Activated B cell treated with CpG ODN at 0.5 μM for 24 hours (primary cell): ENCODE results near the gene ELK4. TPM values are rescaled to one million over a fixed set of nuclear protein-coding genes. Genes with fewer than 3 reads are reported as not detected.

Experiments
- ATAC-seq: fragments of 200-7000 bp; cut with Tn5 transposase; one replicate; pipeline ENCODE4 v1.10.0; 2021; ENCODE audit warnings: low read depth, mild to moderate bottlenecking, moderate library complexity
- CTCF ChIA-PET: fragments of 350-600 bp; sonication (Branson Sonifier 250); formaldehyde crosslinking; loops from one replicate; lab custom pipeline; 2021; ENCODE audit warnings: antibody characterized with exemption; lab: Charles Lee
- POLR2A ChIA-PET: fragments of 350-600 bp; sonication (Branson Sonifier 250); formaldehyde crosslinking; loops from one replicate; lab custom pipeline; 2021; ENCODE audit warnings: antibody characterized with exemption; lab: Charles Lee
- DNase-seq: peaks from one replicate; pipeline ENCODE4 v3.0.0; 2022
- H3K27ac Mint-ChIP-seq: one replicate; pipeline ENCODE4 v1.8.0; 2020; ENCODE audit warnings: mixed read lengths
- H3K27me3 Mint-ChIP-seq: one replicate; pipeline ENCODE4 v1.8.0; 2021; ENCODE audit warnings: mixed read lengths
- H3K36me3 Mint-ChIP-seq: one replicate; pipeline ENCODE4 v1.8.0; 2021; ENCODE audit warnings: low read depth, mixed read lengths
- H3K4me1 Mint-ChIP-seq: one replicate; pipeline ENCODE4 v1.8.0; 2021; ENCODE audit warnings: mixed read lengths
- H3K4me3 Mint-ChIP-seq: one replicate; pipeline ENCODE4 v1.8.0; 2020; ENCODE audit warnings: mild to moderate bottlenecking, mixed read lengths
- H3K9me3 Mint-ChIP-seq: one replicate; pipeline ENCODE4 v1.8.0; 2020; ENCODE audit warnings: mixed read lengths
- CTCF ChIP-seq: fragments of 200-600 bp; IDR thresholded peaks from one replicate; pipeline ENCODE4 v1.8.0; 2022; ENCODE audit warnings: antibody characterized with exemption, mild to moderate bottlenecking
- intact Hi-C: fragments of 100-400 bp; cut with micrococcal nuclease; formaldehyde crosslinking; loops from one replicate; pipeline ENCODE4 v1.15.1; 2024
- total RNA-seq: library from RNA; stranded (reverse); gene quantifications from 2 replicates; pipeline ENCODE4 v1.2.3, GENCODE V29; 2022

Gene ELK4
- total RNA-seq, 1 donor from 2014 or later: 141 TPM

GRCh38 chr1:205631010-205631767 is 622 bp downstream of the ELK4 start:
- CTCF ChIA-PET: interaction anchor here (1.0 to 7.3 kb wide), 8 partner anchors 10 to 107 kb away, joined by 3 to 126 read pairs (median 16); no protein-coding TSS in a partner anchor
- TF ChIP-seq CTCF: no peak
- intact Hi-C loops: loop anchor here (1.0 kb wide), 2 partner anchors 144 to 343 kb away; partner anchors contain the start of gene RAB29
- H3K4me3 Mint-ChIP-seq: peak overlapping the region; percentile 96
- ATAC-seq (peak; percentile 62), DNase-seq (no peak)
- no peaks in the 10 kb centered on the region for H3K27me3 Mint-ChIP-seq
- POLR2A ChIA-PET: interaction anchor here (0.5 to 3.7 kb wide), 19 partner anchors 9 to 1876 kb away, joined by 3 to 119 read pairs (median 5); partner anchors contain the start of genes NUCKS1 and RAB29
- H3K36me3 Mint-ChIP-seq: peaks cover 28% of the 10 kb centered on the region
- H3K27ac Mint-ChIP-seq: peak overlapping the region; percentile 96
- H3K9me3 Mint-ChIP-seq: no peaks in the 10 kb centered on the region
- H3K4me1 Mint-ChIP-seq: peaks cover 53% of the 10 kb centered on the region

GRCh38 chr1:205630651-205631009 is 1.2 kb downstream of the ELK4 start:
- H3K9me3 Mint-ChIP-seq: no peaks in the 10 kb centered on the region
- TF ChIP-seq CTCF: no peak
- POLR2A ChIA-PET: interaction anchor here (0.5 to 3.7 kb wide), 15 partner anchors 8 to 1876 kb away, joined by 3 to 119 read pairs (median 5); partner anchors contain the start of gene RAB29
- H3K4me1 Mint-ChIP-seq: peaks cover 58% of the 10 kb centered on the region
- ATAC-seq (no peak), DNase-seq (no peak)
- CTCF ChIA-PET: interaction anchor here (1.0 to 3.7 kb wide), 4 partner anchors 26 to 80 kb away, joined by 3 to 54 read pairs (median 22); no protein-coding TSS in a partner anchor
- peak overlapping the region; percentile 96 for H3K27ac Mint-ChIP-seq
- H3K27me3 Mint-ChIP-seq: no peaks in the 10 kb centered on the region
- H3K4me3 Mint-ChIP-seq: peak overlapping the region; percentile 96
- intact Hi-C loops: loop anchor here (1.0 kb wide), 2 partner anchors 145 to 342 kb away; partner anchors contain the start of gene RAB29
- peaks cover 33% of the 10 kb centered on the region for H3K36me3 Mint-ChIP-seq

- DNase-seq: no peak
- no peaks in the 10 kb centered on the region for H3K9me3 Mint-ChIP-seq
- ATAC-seq: no peak
- H3K27ac Mint-ChIP-seq: peak overlapping the region; percentile 96
- H3K36me3 Mint-ChIP-seq: peaks cover 33% of the 10 kb centered on the region
- peak overlapping the region; percentile 96 for H3K4me3 Mint-ChIP-seq
- H3K4me1 Mint-ChIP-seq: peaks cover 62% of the 10 kb centered on the region
- POLR2A ChIA-PET: interaction anchor here (0.8 to 3.7 kb wide), 4 partner anchors 22 to 49 kb away, joined by 3 to 119 read pairs (median 17); no protein-coding TSS in a partner anchor
- intact Hi-C loops: no loop called here
- no peaks in the 10 kb centered on the region for H3K27me3 Mint-ChIP-seq
- TF ChIP-seq CTCF: no peak
- CTCF ChIA-PET: interaction anchor here (1.0 to 3.7 kb wide), 4 partner anchors 26 to 44 kb away, joined by 3 to 54 read pairs (median 17); no protein-coding TSS in a partner anchor
Measured at GRCh38 chr1:205630241-205630640, 1.6 kb downstream of the ELK4 start.

GRCh38 chr1:205629751-205630150 is 2.1 kb downstream of the ELK4 start:
- intact Hi-C loops: no loop called here
- Mint-ChIP-seq H3K4me3 (peak overlapping the region; percentile 96), H3K27me3 (no peaks in the 10 kb centered on the region), H3K4me1 (peaks cover 67% of the 10 kb centered on the region), H3K9me3 (no peaks in the 10 kb centered on the region), H3K27ac (peak overlapping the region; percentile 96), H3K36me3 (peaks cover 38% of the 10 kb centered on the region)
- ChIA-PET CTCF (interaction anchor here (1.1 to 3.5 kb wide), 2 partner anchors 29 to 38 kb away, joined by 3 to 31 read pairs; no protein-coding TSS in a partner anchor), POLR2A (interaction anchor here (0.7 to 1.3 kb wide), 4 partner anchors 38 to 122 kb away, joined by 3 to 4 read pairs (median 4); no protein-coding TSS in a partner anchor)
- ATAC-seq (no peak), DNase-seq (no peak)
- TF ChIP-seq CTCF: no peak
